HepG2 (cell line): Measurements from ENCODE around the gene BTN1A1. TPM values are rescaled to one million over a fixed set of nuclear protein-coding genes. Genes with fewer than 3 reads are reported as not detected.

Source experiments
- ARNT ChIP-seq: fragments of 450-650 bp; IDR thresholded peaks from 2 replicates; pipeline ENCODE4 v1.6.1; 2017
- CHCHD3 ChIP-seq: sonication (generic); formaldehyde crosslinking; IDR thresholded peaks from 2 replicates; pipeline ENCODE4 v1.8.0; 2022; ENCODE audit warnings: mild to moderate bottlenecking, missing genetic modification reagents, moderate library complexity
- HOXA9 ChIP-seq: sonication (generic); formaldehyde crosslinking; IDR thresholded peaks from 2 replicates; pipeline ENCODE4 v1.8.1; 2022; ENCODE audit warnings: missing genetic modification reagents, mild to moderate bottlenecking, moderate library complexity, borderline replicate concordance
- KMT2A ChIP-seq: sonication (generic); formaldehyde crosslinking; IDR thresholded peaks from 2 replicates; pipeline ENCODE4 v1.4.0; 2020; ENCODE audit warnings: missing genetic modification reagents
- MED1 ChIP-seq: sonication (generic); formaldehyde crosslinking; IDR thresholded peaks from 2 replicates; pipeline ENCODE4 v1.4.0; 2020; ENCODE audit warnings: missing genetic modification reagents
- MEIS1 ChIP-seq: sonication (generic); formaldehyde crosslinking; IDR thresholded peaks from 2 replicates; pipeline ENCODE4 v1.9.0; 2021; ENCODE audit warnings: mild to moderate bottlenecking, missing genetic modification reagents, moderate library complexity, borderline replicate concordance
- NPAS2 ChIP-seq: sonication (generic); formaldehyde crosslinking; IDR thresholded peaks from 2 replicates; pipeline ENCODE4 v1.8.0; 2022; ENCODE audit warnings: mild to moderate bottlenecking, missing genetic modification reagents, borderline replicate concordance
- ONECUT2 ChIP-seq: sonication (generic); formaldehyde crosslinking; IDR thresholded peaks from 2 replicates; pipeline ENCODE4 v1.4.0; 2020; ENCODE audit warnings: missing genetic modification reagents
- PHB2 ChIP-seq: fragments of 450-650 bp; IDR thresholded peaks from 2 replicates; pipeline ENCODE4 v1.6.1; 2018; ENCODE audit not compliant: partially characterized antibody
- SKI ChIP-seq: fragments of 450-650 bp; IDR thresholded peaks from one replicate; pipeline ENCODE4 v1.6.1; 2018; ENCODE audit warnings: mild to moderate bottlenecking; ENCODE audit not compliant: partially characterized antibody
- TERF1 ChIP-seq: sonication (generic); formaldehyde crosslinking; IDR thresholded peaks from 2 replicates; pipeline ENCODE4 v1.8.0; 2022; ENCODE audit warnings: mild to moderate bottlenecking, missing genetic modification reagents, moderate library complexity
- ZNF720 ChIP-seq: sonication (generic); formaldehyde crosslinking; IDR thresholded peaks from 2 replicates; pipeline ENCODE4 v1.4.0; 2020; ENCODE audit warnings: missing genetic modification reagents
- ZNF780A ChIP-seq: sonication (generic); formaldehyde crosslinking; IDR thresholded peaks from 2 replicates; pipeline ENCODE4 v1.8.0; 2022; ENCODE audit warnings: mild to moderate bottlenecking, missing genetic modification reagents, moderate library complexity
- ZNF891 ChIP-seq: sonication (generic); formaldehyde crosslinking; IDR thresholded peaks from 2 replicates; pipeline ENCODE4 v1.5.0; 2020; ENCODE audit warnings: mild to moderate bottlenecking, missing genetic modification reagents
- polyA plus RNA-seq, 8 experiments: library from polyadenylated mRNA; depleted of rRNA in 3 of 8; stranded (reverse) in 7 of 8; unstranded in 1 of 8; fragments of >200 nt; fragmentation: Illumina TruSeq in 4 of 8; extraction: Trizol in 4 of 8; gene quantifications; 2 replicates each; pipeline versions ENCODE4 v1.2.1 to v1.2.3, GENCODE V29; 2011 to 2016; ENCODE audit warnings: low read depth in 4 of 8, missing spikeins in 1 of 8, mixed read lengths in 1 of 8; ENCODE audit not compliant: insufficient read depth in 1 of 8
- total RNA-seq, 5 experiments: library from RNA; depleted of rRNA; stranded (reverse); fragments of >200 nt; fragmentation: Illumina TruSeq; extraction: Trizol; gene quantifications; 2 replicates each; pipeline ENCODE4 v1.2.3, GENCODE V29; 2016; ENCODE audit warnings: low read depth in 1 of 5
- TF ChIP-seq, protein P1 (sequence below): sonication (generic); formaldehyde crosslinking; IDR thresholded peaks from 2 replicates; pipeline ENCODE4 v1.5.0; 2020; ENCODE audit warnings: mild to moderate bottlenecking, missing genetic modification reagents, borderline replicate concordance
- TF ChIP-seq, protein P2 (sequence below): sonication (generic); formaldehyde crosslinking; IDR thresholded peaks from 2 replicates; pipeline ENCODE4 v1.4.0; 2020; ENCODE audit warnings: missing genetic modification reagents
- TF ChIP-seq, protein P3 (sequence below): sonication (generic); formaldehyde crosslinking; IDR thresholded peaks from 2 replicates; pipeline ENCODE4 v1.8.0; 2022; ENCODE audit warnings: missing genetic modification reagents, mild to moderate bottlenecking, moderate library complexity, borderline replicate concordance
- TF ChIP-seq, protein P4 (sequence below): sonication (generic); formaldehyde crosslinking; IDR thresholded peaks from 2 replicates; pipeline ENCODE4 v1.8.0; 2022; ENCODE audit warnings: mild to moderate bottlenecking, missing genetic modification reagents, borderline replicate concordance

The BTN1A1 gene
- total and polyA plus RNA-seq, 2 of the 13 experiments (the other 11 are each of a cell fraction or from before 2014, with no cell fraction given): 0.04 TPM; not detected in 1

GRCh38 chr6:26550250-26550993 is 50.3 kb downstream of the BTN1A1 start (continued):
- TF ChIP-seq, protein P1, sequence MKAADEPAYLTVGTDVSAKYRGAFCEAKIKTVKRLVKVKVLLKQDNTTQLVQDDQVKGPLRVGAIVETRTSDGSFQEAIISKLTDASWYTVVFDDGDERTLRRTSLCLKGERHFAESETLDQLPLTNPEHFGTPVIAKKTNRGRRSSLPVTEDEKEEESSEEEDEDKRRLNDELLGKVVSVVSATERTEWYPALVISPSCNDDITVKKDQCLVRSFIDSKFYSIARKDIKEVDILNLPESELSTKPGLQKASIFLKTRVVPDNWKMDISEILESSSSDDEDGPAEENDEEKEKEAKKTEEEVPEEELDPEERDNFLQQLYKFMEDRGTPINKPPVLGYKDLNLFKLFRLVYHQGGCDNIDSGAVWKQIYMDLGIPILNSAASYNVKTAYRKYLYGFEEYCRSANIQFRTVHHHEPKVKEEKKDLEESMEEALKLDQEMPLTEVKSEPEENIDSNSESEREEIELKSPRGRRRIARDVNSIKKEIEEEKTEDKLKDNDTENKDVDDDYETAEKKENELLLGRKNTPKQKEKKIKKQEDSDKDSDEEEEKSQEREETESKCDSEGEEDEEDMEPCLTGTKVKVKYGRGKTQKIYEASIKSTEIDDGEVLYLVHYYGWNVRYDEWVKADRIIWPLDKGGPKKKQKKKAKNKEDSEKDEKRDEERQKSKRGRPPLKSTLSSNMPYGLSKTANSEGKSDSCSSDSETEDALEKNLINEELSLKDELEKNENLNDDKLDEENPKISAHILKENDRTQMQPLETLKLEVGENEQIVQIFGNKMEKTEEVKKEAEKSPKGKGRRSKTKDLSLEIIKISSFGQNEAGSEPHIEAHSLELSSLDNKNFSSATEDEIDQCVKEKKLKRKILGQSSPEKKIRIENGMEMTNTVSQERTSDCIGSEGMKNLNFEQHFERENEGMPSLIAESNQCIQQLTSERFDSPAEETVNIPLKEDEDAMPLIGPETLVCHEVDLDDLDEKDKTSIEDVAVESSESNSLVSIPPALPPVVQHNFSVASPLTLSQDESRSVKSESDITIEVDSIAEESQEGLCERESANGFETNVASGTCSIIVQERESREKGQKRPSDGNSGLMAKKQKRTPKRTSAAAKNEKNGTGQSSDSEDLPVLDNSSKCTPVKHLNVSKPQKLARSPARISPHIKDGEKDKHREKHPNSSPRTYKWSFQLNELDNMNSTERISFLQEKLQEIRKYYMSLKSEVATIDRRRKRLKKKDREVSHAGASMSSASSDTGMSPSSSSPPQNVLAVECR (CRISPR knock-in tag): peak; percentile 70; the same call in 1 of the 2 replicates
- TF ChIP-seq KMT2A (no peak; the same call in 1 of the 2 replicates), SKI (no peak), MEIS1 (CRISPR knock-in tag) (no peak), ZNF891 (CRISPR knock-in tag) (peak; percentile 84), HOXA9 (no peak), TERF1 (CRISPR knock-in tag) (no peak), MED1 (CRISPR knock-in tag) (peak; percentile 69), ARNT (no peak), ZNF780A (no peak), ZNF720 (no peak), PHB2 (no peak), NPAS2 (CRISPR knock-in tag) (no peak), CHCHD3 (no peak), ONECUT2 (CRISPR knock-in tag) (no peak)
- TF ChIP-seq, protein P2, sequence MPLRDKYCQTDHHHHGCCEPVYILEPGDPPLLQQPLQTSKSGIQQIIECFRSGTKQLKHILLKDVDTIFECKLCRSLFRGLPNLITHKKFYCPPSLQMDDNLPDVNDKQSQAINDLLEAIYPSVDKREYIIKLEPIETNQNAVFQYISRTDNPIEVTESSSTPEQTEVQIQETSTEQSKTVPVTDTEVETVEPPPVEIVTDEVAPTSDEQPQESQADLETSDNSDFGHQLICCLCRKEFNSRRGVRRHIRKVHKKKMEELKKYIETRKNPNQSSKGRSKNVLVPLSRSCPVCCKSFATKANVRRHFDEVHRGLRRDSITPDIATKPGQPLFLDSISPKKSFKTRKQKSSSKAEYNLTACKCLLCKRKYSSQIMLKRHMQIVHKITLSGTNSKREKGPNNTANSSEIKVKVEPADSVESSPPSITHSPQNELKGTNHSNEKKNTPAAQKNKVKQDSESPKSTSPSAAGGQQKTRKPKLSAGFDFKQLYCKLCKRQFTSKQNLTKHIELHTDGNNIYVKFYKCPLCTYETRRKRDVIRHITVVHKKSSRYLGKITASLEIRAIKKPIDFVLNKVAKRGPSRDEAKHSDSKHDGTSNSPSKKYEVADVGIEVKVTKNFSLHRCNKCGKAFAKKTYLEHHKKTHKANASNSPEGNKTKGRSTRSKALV (CRISPR knock-in tag): no peak
- TF ChIP-seq, protein P3, sequence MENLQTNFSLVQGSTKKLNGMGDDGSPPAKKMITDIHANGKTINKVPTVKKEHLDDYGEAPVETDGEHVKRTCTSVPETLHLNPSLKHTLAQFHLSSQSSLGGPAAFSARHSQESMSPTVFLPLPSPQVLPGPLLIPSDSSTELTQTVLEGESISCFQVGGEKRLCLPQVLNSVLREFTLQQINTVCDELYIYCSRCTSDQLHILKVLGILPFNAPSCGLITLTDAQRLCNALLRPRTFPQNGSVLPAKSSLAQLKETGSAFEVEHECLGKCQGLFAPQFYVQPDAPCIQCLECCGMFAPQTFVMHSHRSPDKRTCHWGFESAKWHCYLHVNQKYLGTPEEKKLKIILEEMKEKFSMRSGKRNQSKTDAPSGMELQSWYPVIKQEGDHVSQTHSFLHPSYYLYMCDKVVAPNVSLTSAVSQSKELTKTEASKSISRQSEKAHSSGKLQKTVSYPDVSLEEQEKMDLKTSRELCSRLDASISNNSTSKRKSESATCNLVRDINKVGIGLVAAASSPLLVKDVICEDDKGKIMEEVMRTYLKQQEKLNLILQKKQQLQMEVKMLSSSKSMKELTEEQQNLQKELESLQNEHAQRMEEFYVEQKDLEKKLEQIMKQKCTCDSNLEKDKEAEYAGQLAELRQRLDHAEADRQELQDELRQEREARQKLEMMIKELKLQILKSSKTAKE (CRISPR knock-in tag): no peak
- TF ChIP-seq, protein P4, sequence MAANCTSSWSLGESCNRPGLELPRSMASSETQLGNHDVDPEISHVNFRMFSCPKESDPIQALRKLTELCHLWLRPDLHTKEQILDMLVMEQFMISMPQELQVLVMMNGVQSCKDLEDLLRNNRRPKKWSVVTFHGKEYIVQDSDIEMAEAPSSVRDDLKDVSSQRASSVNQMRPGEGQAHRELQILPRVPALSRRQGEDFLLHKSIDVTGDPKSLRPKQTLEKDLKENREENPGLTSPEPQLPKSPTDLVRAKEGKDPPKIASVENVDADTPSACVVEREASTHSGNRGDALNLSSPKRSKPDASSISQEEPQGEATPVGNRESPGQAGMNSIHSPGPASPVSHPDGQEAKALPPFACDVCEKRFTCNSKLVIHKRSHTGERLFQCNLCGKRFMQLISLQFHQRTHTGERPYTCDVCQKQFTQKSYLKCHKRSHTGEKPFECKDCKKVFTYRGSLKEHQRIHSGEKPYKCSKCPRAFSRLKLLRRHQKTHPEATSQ (CRISPR knock-in tag): no peak
